PFSK-1 (cell line): Measurements from ENCODE around the gene GPR37.

ENCODE experiments used
- POLR2AphosphoS5 ChIP-seq: IDR thresholded peaks from 2 replicates; pipeline ENCODE4 v1.6.1; 2012; ENCODE audit warnings: low read depth, mild to moderate bottlenecking, control low read depth, low read length, moderate library complexity
- SIN3A ChIP-seq: IDR thresholded peaks from 2 replicates; pipeline ENCODE4 v1.6.1; 2012; ENCODE audit warnings: mild to moderate bottlenecking, low read length, moderate library complexity, borderline replicate concordance; ENCODE audit not compliant: insufficient read depth
- TAF1 ChIP-seq: IDR thresholded peaks from 2 replicates; pipeline ENCODE4 v1.6.1; 2012; ENCODE audit warnings: low read length, control low read depth, borderline replicate concordance; ENCODE audit not compliant: insufficient read depth

DNA sequence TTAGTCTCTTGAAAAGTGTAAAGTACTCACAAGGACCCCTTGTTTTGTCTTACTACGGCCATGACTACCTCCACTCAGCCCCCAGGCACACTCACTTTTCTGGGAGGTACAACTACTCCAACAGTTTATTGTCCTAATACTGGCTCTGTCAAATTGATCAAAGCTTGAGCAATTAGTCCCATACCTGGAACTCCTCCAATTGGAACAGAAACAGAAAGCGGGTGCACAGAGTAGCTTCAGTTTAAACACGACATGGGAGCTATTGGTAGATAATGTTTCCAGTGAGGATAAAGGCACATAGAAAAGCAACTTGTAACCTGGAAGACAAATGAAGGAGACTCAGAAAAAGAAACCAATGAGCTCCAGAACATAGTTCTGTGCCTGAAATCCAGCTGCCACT, 7.7 kb upstream of the GPR37 start:
- no peak for TF ChIP-seq POLR2AphosphoS5
- no peak for TF ChIP-seq SIN3A
- TF ChIP-seq TAF1, result no peak
